GM19324 (cell line): Measurements from ENCODE around the gene MUC2.

Experiments
- ATAC-seq: cut with Tn5 transposase; IDR thresholded peaks from one replicate; pipeline ENCODE4 v1.9.1; 2021; ENCODE audit warnings: mild to moderate bottlenecking, moderate library complexity; ENCODE audit not compliant: unreplicated experiment, low FRiP score

The MUC2 gene

GRCh38 chr11:1050581-1051355 lies 23.9 kb upstream of the MUC2 start:
- no peak for ATAC-seq

GRCh38 chr11:1051356-1052132 lies 23.1 kb upstream of the MUC2 start:
- no peak for ATAC-seq

- ATAC-seq = no peak
Measured at GRCh38 chr11:1052133-1053011, 22.3 kb upstream of the MUC2 start.

GRCh38 chr11:1053121-1053901 lies 21.4 kb upstream of the MUC2 start:
- ATAC-seq = no peak

- no peak for ATAC-seq
Measured at GRCh38 chr11:1054143-1055108, 20.2 kb upstream of the MUC2 start.

GRCh38 chr11:1055109-1055703 lies 19.5 kb upstream of the MUC2 start:
- no peak for ATAC-seq

- no peak for ATAC-seq
Measured at GRCh38 chr11:1055990-1056771, 18.5 kb upstream of the MUC2 start.

GRCh38 chr11:1057806-1058205 lies 16.9 kb upstream of the MUC2 start:
- ATAC-seq = no peak

GRCh38 chr11:1059759-1060158 lies 14.9 kb upstream of the MUC2 start:
- no peak for ATAC-seq

GRCh38 chr11:1060410-1060809 lies 14.3 kb upstream of the MUC2 start:
- no peak for ATAC-seq

GRCh38 chr11:1060852-1061616 lies 13.6 kb upstream of the MUC2 start:
- no peak for ATAC-seq

GRCh38 chr11:1062075-1062820 lies 12.4 kb upstream of the MUC2 start:
- ATAC-seq = no peak

GRCh38 chr11:1064167-1064566 lies 10.5 kb upstream of the MUC2 start:
- no peak for ATAC-seq

GRCh38 chr11:1067812-1068496 lies 6.7 kb upstream of the MUC2 start:
- no peak for ATAC-seq

- ATAC-seq = no peak
Measured at GRCh38 chr11:1069740-1070139, 4.9 kb upstream of the MUC2 start.
